K562 (cell line): ENCODE results near the gene ABCG1.

Experiments used
- CBX8 ChIP-seq: fragments of 200-600 bp; sonication (generic); IDR thresholded peaks from 2 replicates; pipeline ENCODE4 v1.6.1; 2012; ENCODE audit warnings: borderline replicate concordance, mixed run types, low read depth, mild to moderate bottlenecking, moderate library complexity, mixed read lengths, low read length, control low read depth, inconsistent platforms; ENCODE audit not compliant: poor library complexity, severe bottlenecking; ENCODE audit errors: extremely low read depth
- CREBBP ChIP-seq: IDR thresholded peaks from one replicate; pipeline ENCODE4 v1.6.1; 2012; ENCODE audit warnings: low read depth, mild to moderate bottlenecking, control low read depth, inconsistent platforms, low read length
- EP300 ChIP-seq: IDR thresholded peaks from 2 replicates; pipeline ENCODE4 v1.6.1; 2012; ENCODE audit warnings: low read length, improper control_type of control experiment
- FOSL1 ChIP-seq: fragments of 200-800 bp; sonication (Bioruptor generic); conservative IDR thresholded peaks from 2 replicates; pipeline ENCODE4 v1.6.1; 2016; ENCODE audit warnings: missing genetic modification characterization, missing compliant biosample characterization
- TAF1 ChIP-seq: IDR thresholded peaks from 2 replicates; pipeline ENCODE4 v1.6.1; 2011; ENCODE audit warnings: mild to moderate bottlenecking, low read length, moderate library complexity; ENCODE audit not compliant: insufficient read depth, control insufficient read depth, severe bottlenecking; ENCODE audit errors: extremely low read depth
- TBL1XR1 ChIP-seq, 2 experiments: IDR thresholded peaks; 2 replicates each; pipeline ENCODE4 v1.6.1; 2012; ENCODE audit warnings: improper control_type of control experiment in 2 of 2, low read length in 2 of 2, mild to moderate bottlenecking in 1 of 2
- TCF7 ChIP-seq: sonication (generic); IDR thresholded peaks from 2 replicates; pipeline ENCODE4 v1.6.1; 2016; ENCODE audit warnings: antibody characterized with exemption, borderline replicate concordance
- U2AF2 ChIP-seq: fragments of 200-400 bp; formaldehyde crosslinking; optimal IDR thresholded peaks from 2 replicates; pipeline ENCODE3; 2017; ENCODE audit warnings: low read depth, mild to moderate bottlenecking, low read length
- ZFP30 ChIP-seq: fragments of 250-450 bp; sonication (Bioruptor Pico); IDR thresholded peaks from 2 replicates; pipeline ENCODE4 v1.8.0; 2022; ENCODE audit warnings: moderate library complexity, mild to moderate bottlenecking, inconsistent platforms, borderline replicate concordance
- ZFP36 ChIP-seq: fragments of 150-350 bp; IDR thresholded peaks from 2 replicates; pipeline ENCODE4 v1.6.1; 2018; ENCODE audit warnings: low read length, low read depth; ENCODE audit not compliant: partially characterized antibody
- ZFP91 ChIP-seq: sonication (generic); formaldehyde crosslinking; IDR thresholded peaks from 2 replicates; pipeline ENCODE4 v1.8.0; 2022; ENCODE audit warnings: mild to moderate bottlenecking, missing genetic modification reagents
- ZNF24 ChIP-seq: fragments of 450-650 bp; IDR thresholded peaks from 2 replicates; pipeline ENCODE4 v1.6.1; 2016
- TF ChIP-seq, protein P1 (sequence below), 3 experiments: IDR thresholded peaks in 2 of 3; conservative IDR thresholded peaks in 1 of 3; 2 replicates each; pipeline ENCODE4 v1.5.1; 2011 to 2012; ENCODE audit warnings: low read length in 3 of 3, mild to moderate bottlenecking in 3 of 3, control low read depth in 2 of 3, improper control_type of control experiment in 1 of 3, inconsistent platforms in 1 of 3, low read depth in 1 of 3, mixed read lengths in 1 of 3, moderate library complexity in 1 of 3; ENCODE audit not compliant: insufficient read depth in 2 of 3

DNA sequence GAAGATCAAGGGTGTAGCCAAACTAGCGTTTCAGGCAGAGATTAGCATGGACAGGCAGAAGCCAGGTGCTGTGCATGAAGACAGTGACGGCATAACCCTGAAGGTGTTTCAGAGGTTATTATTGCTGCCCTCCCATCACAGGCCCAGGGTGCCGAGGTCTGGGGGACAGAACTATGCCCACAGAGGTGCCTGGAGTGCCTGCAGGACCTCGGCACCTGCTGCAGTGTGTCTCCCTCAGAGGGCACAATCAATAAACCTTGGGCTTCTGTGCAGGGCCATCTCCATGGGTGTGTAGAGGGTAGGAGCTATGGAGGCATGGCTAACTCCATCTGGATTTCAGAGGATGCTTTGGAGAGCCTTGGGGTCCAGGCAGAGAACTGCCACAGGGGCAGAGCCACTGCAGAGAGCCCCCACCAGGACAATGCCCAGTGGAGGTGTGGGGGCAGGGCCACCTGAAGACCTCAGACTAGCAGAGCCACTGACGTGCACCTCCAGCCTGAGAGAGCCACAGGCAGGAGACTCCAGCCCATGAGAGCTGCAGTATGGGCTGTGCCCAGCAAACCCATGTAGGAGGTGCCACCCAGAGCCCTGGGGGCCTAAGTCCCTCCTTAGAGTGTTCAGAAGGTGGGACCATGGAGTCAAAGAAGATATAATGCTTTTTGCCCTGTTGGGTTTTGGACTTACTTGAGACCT is 5.7 kb upstream of the ABCG1 start:
- TF ChIP-seq, protein P1, sequence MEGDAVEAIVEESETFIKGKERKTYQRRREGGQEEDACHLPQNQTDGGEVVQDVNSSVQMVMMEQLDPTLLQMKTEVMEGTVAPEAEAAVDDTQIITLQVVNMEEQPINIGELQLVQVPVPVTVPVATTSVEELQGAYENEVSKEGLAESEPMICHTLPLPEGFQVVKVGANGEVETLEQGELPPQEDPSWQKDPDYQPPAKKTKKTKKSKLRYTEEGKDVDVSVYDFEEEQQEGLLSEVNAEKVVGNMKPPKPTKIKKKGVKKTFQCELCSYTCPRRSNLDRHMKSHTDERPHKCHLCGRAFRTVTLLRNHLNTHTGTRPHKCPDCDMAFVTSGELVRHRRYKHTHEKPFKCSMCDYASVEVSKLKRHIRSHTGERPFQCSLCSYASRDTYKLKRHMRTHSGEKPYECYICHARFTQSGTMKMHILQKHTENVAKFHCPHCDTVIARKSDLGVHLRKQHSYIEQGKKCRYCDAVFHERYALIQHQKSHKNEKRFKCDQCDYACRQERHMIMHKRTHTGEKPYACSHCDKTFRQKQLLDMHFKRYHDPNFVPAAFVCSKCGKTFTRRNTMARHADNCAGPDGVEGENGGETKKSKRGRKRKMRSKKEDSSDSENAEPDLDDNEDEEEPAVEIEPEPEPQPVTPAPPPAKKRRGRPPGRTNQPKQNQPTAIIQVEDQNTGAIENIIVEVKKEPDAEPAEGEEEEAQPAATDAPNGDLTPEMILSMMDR (IDR thresholded peaks at IDR 0.05 in 2 of 3, conservative IDR thresholded peaks at IDR 0.05 in 1 of 3; ENCODE audit: insufficient read depth in 2 of 3, low read depth in 1 of 3, low read length in 3 of 3) = no peak
- TF ChIP-seq EP300 (no peak), U2AF2 (no peak), ZNF24 (no peak), FOSL1 (tag) (no peak), TAF1 (no peak), ZFP36 (no peak), TCF7 (no peak), TBL1XR1 (IDR thresholded peaks at IDR 0.05; ENCODE audit: low read length in 2 of 2) (no peak), CREBBP (no peak), CBX8 (no peak), ZFP91 (CRISPR knock-in tag) (no peak), ZFP30 (no peak)
